Measurements from ENCODE around the gene DLGAP4.

GRCh38 chr20:36525620-36526365 is 219.7 kb downstream of the DLGAP4 start:
- TF ChIP-seq EZH2phosphoT487 (IDR thresholded peaks at IDR 0.05; ENCODE audit: insufficient read depth, low read depth) (no peak), EZH2 (IDR thresholded peaks at IDR 0.05; ENCODE audit: insufficient read depth, poor library complexity, severe bottlenecking) (no peak)
